HEK293T (cell line): Measurements from ENCODE around the gene DDX51.

ENCODE experiments used
- CTCF ChIA-PET: fragments of 350-600 bp; formaldehyde crosslinking; extraction: SDS; loops from one replicate; lab custom pipeline; 2021; ENCODE audit warnings: antibody characterized with exemption, inconsistent platforms; lab: Yijun Ruan, JAX
- POLR2A ChIA-PET: fragments of 350-600 bp; formaldehyde crosslinking; extraction: SDS; loops from one replicate; lab custom pipeline; 2020; ENCODE audit warnings: antibody characterized with exemption, inconsistent platforms; lab: Yijun Ruan, JAX
- DNase-seq: peaks from one replicate; pipeline ENCODE4 v3.0.0; 2012; ENCODE audit warnings: mixed read lengths; ENCODE audit errors: extremely low spot score
- ARNT ChIP-seq: fragments of 450-650 bp; IDR thresholded peaks from 2 replicates; pipeline ENCODE4 v1.6.1; 2017; ENCODE audit warnings: mild to moderate bottlenecking
- BHLHE40 ChIP-seq: fragments of 450-650 bp; IDR thresholded peaks from 2 replicates; pipeline ENCODE4 v1.6.1; 2016; ENCODE audit warnings: mild to moderate bottlenecking, moderate library complexity, borderline replicate concordance
- CTBP1 ChIP-seq: fragments of 450-650 bp; IDR thresholded peaks from 2 replicates; pipeline ENCODE4 v1.6.1; 2016; ENCODE audit warnings: borderline replicate concordance
- ELF4 ChIP-seq: fragments of 450-650 bp; IDR thresholded peaks from 2 replicates; pipeline ENCODE4 v1.6.1; 2017; ENCODE audit warnings: antibody characterized with exemption
- FOXA1 ChIP-seq: fragments of 450-650 bp; IDR thresholded peaks from 2 replicates; pipeline ENCODE4 v1.6.1; 2016; ENCODE audit warnings: mild to moderate bottlenecking
- FOXK2 ChIP-seq: fragments of 450-650 bp; IDR thresholded peaks from 2 replicates; pipeline ENCODE4 v1.6.1; 2016; ENCODE audit warnings: mild to moderate bottlenecking
- FOXM1 ChIP-seq: fragments of 450-650 bp; IDR thresholded peaks from 2 replicates; pipeline ENCODE4 v1.6.1; 2017; ENCODE audit warnings: mild to moderate bottlenecking, borderline replicate concordance
- HDGF ChIP-seq: fragments of 450-650 bp; IDR thresholded peaks from 2 replicates; pipeline ENCODE4 v1.6.1; 2017; ENCODE audit warnings: antibody characterized with exemption, borderline replicate concordance
- L3MBTL2 ChIP-seq: fragments of 450-650 bp; conservative IDR thresholded peaks from 2 replicates; pipeline ENCODE4 v1.6.1; 2016; ENCODE audit warnings: mild to moderate bottlenecking
- LEF1 ChIP-seq: fragments of 450-650 bp; IDR thresholded peaks from 2 replicates; pipeline ENCODE4 v1.6.1; 2017; ENCODE audit warnings: mild to moderate bottlenecking, borderline replicate concordance
- NFRKB ChIP-seq: fragments of 450-650 bp; IDR thresholded peaks from 2 replicates; pipeline ENCODE4 v1.6.1; 2016; ENCODE audit warnings: mild to moderate bottlenecking, moderate library complexity
- SP1 ChIP-seq: fragments of 450-650 bp; IDR thresholded peaks from 2 replicates; pipeline ENCODE4 v1.6.1; 2017
- SUZ12 ChIP-seq: fragments of 450-650 bp; IDR thresholded peaks from 2 replicates; pipeline ENCODE4 v1.6.1; 2016; ENCODE audit warnings: mild to moderate bottlenecking
- TARDBP ChIP-seq: fragments of 450-650 bp; IDR thresholded peaks from 2 replicates; pipeline ENCODE4 v1.6.1; 2016
- ZNF384 ChIP-seq: fragments of 450-650 bp; IDR thresholded peaks from 2 replicates; pipeline ENCODE4 v1.6.1; 2016
- TF ChIP-seq, protein P1 (sequence below): fragments of 450-650 bp; IDR thresholded peaks from 2 replicates; pipeline ENCODE4 v1.6.1; 2016

DDX51 gene

DNA sequence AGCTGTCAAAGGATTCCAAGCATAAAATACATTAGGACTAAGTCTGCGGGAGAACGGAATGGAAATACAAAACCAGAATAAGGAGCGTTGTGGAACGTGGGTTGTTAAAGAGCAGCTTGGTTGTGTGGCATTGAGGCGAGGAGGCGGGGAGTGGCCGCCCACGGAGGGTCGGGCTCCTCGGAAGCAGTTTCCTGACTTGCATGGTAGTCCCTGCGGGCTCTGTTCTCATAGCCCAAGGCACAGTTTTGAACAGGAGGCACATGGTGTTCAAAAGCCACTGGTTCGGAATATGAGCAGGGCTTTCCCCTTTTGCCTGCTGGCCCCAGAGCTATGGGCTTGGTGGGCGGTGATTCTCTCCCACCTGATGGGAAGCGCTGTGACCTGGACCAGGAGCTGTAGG is 12.2 kb downstream of the DDX51 start:
- TF ChIP-seq FOXM1, result no peak
- ChIA-PET POLR2A (no interaction called here), CTCF (no interaction called here)
- no peak for DNase-seq

DNA sequence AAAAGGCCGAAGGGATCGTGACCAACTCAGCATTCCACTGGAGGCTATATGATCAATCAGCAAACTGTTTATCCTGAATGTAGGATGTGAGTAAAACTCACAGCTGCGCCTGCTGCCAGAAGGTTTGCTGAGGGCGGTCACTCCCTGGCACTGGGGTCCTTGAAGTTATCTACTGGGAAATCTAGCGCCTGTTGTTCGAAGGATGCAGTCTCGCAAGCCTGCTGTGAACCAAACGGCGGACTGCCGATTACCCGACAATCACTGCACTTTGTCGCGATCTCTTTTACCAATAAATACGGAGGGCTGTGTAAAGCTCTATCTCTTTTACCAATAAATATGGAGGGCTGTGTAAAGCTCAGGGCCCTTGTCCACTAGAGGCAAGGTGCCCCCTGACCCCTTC is 12.9 kb downstream of the DDX51 start:
- ChIA-PET POLR2A (no interaction called here), CTCF (no interaction called here)
- DNase-seq, result no peak
- TF ChIP-seq L3MBTL2 (no peak), BHLHE40 (no peak), FOXK2 (no peak)

DNA sequence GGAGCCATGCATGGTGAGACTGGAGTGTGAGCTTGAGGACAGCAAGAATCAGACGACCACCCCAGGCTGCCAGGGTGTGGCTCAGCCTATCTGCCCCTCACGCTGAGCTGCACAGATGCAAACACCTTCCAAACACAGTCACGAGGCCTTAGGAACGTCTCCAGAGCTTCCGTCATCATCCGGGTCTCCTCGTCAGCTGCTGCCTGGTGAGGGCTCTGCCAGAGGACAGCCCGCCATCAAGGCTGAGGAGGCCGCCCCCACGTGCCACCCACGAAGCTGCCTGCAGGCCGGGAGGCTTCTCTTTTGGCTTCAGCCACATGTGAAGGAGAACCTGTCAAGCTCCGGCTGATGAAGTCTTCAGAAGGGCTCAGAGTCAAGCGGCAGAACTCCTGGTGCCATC is 13.4 kb downstream of the DDX51 start:
- no peak for TF ChIP-seq SP1
- no peak for TF ChIP-seq CTBP1
- no peak for TF ChIP-seq NFRKB
- TF ChIP-seq HDGF, result no peak
- no peak for TF ChIP-seq FOXK2
- TF ChIP-seq SUZ12, result no peak
- no peak for TF ChIP-seq BHLHE40
- TF ChIP-seq TARDBP, result no peak
- TF ChIP-seq L3MBTL2, result no peak
- TF ChIP-seq LEF1, result no peak
- no peak for TF ChIP-seq ARNT
- TF ChIP-seq ZNF384, result no peak
- TF ChIP-seq ELF4, result no peak
- TF ChIP-seq FOXM1, result no peak
- no peak for TF ChIP-seq FOXA1
- TF ChIP-seq, protein P1, sequence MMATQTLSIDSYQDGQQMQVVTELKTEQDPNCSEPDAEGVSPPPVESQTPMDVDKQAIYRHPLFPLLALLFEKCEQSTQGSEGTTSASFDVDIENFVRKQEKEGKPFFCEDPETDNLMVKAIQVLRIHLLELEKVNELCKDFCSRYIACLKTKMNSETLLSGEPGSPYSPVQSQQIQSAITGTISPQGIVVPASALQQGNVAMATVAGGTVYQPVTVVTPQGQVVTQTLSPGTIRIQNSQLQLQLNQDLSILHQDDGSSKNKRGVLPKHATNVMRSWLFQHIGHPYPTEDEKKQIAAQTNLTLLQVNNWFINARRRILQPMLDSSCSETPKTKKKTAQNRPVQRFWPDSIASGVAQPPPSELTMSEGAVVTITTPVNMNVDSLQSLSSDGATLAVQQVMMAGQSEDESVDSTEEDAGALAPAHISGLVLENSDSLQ, result no peak
- ChIA-PET CTCF (no interaction called here), POLR2A (no interaction called here)

DNA sequence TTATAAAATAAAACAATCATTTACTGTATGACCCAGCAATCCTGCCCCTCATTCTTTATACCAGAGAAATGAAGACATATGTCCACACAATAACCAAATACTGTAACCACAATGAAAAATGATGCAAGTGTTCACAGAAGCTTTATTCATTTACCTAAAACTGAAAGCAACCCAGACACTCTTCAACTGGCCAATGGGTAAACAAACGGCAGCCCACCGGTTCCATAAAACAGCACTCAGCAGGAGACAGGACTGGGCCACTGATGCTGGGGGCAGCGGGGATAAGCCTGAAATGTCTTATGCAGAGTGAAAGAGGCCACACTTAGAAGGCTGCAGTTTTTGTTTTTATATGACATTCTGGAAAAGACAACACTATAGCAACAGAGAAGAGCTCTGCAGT is 15.1 kb downstream of the DDX51 start:
- TF ChIP-seq ELF4, result no peak
- TF ChIP-seq ZNF384, result no peak
- TF ChIP-seq, protein P1, result no peak
- no peak for TF ChIP-seq ARNT
- no peak for TF ChIP-seq FOXM1
- no peak for TF ChIP-seq FOXK2
- no peak for TF ChIP-seq HDGF
- TF ChIP-seq LEF1, result no peak
- no peak for TF ChIP-seq SUZ12
- TF ChIP-seq L3MBTL2, result no peak
- no peak for TF ChIP-seq CTBP1
- TF ChIP-seq TARDBP, result no peak
- TF ChIP-seq BHLHE40, result no peak
- TF ChIP-seq SP1, result no peak
- no peak for TF ChIP-seq FOXA1
- TF ChIP-seq NFRKB, result no peak
- DNase-seq, result no peak
- POLR2A ChIA-PET, result no interaction called here
- CTCF ChIA-PET, result no interaction called here

More for the DNA sequence above, 13.4 kb downstream of the DDX51 start:
- DNase-seq, result no peak

DNA sequence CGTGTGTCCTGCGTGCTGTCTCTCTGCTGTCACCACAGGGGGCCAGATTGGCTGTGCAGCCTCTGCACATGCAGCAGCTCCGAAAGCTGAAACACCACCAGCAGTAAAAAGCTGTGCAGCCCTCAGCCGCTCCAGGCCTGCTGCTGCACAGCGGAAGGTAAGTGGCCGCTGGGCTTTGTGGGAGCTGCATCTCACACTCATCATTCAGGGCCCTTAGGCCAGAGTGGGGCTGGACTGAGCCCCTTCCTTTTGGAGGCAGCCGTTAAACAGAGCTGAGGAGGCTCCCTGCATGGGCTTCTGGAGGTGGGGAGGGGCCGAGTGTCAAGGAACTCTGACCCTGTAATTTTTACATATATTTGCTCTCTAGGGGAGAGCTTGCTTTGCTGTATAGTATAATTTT is 17.1 kb downstream of the DDX51 start:
- TF ChIP-seq, protein P1, result no peak
- TF ChIP-seq FOXA1 (no peak), LEF1 (no peak), TARDBP (no peak), NFRKB (no peak), FOXK2 (no peak), ZNF384 (no peak), CTBP1 (no peak), L3MBTL2 (no peak), SP1 (no peak)
- POLR2A ChIA-PET, result no interaction called here
- no peak for DNase-seq
- CTCF ChIA-PET, result no interaction called here

DNA sequence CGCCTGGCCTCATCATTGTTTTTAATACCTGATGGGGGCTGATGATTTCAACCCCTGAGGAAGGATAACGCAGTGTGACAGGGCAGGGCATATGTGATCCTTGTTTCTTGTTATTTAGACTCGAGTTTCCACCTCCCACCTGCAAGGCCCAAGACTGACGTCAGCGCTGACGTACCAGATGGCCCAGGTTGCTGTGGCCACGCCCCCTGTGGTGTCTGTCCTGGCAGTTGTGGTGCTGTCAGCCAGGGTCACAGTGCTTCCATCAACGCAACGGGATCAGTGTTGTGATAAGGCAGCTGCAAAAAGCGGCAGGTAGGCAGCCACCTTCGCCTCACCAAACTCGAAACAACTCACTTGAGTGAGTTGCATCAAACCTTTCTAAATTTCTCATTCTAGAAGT is 18.4 kb downstream of the DDX51 start:
- ChIA-PET POLR2A (no interaction called here), CTCF (no interaction called here)
- DNase-seq, result no peak
- TF ChIP-seq NFRKB (no peak), ZNF384 (no peak), L3MBTL2 (no peak), BHLHE40 (no peak), FOXK2 (no peak)

DNA sequence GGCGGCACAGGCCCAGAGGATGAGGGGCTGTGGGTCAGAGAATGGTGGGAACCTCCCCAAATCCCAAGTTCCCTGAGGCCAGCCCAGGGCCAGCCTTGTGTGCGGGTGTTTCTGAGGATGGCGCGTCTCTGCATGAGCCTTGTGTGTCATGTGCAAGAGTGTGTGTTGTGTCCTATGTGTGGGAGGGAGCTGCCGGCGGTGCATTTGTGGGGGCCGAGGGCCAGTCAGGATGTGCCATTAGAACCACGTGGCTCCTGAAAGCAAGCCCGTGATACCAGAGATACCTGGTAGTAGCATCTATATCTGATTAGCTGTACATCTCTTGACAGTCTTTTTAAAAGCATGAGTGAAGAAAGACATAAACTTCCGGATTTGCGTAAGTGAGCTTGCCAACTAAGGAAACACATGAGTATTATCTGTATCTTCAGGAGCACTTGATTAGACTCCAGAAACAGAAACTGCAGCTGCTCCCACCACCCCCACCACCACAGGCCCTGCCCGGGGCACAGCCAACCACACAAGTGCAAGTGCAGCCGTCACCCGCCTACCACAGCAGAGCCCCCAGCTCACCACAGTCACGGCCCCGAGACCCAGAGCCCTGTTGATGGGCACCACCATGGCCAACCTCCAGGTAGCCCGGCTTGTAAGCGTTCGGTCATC is 19.2 kb downstream of the DDX51 start:
- DNase-seq, result no peak
- ChIA-PET POLR2A (no interaction called here), CTCF (no interaction called here)
- TF ChIP-seq TARDBP (no peak), ELF4 (no peak), BHLHE40 (no peak), FOXM1 (no peak), LEF1 (no peak), SP1 (no peak), CTBP1 (no peak), NFRKB (no peak), FOXA1 (no peak)
